Naive thymus-derived CD8-positive, alpha-beta T cell (primary cell): Measurements from ENCODE around the gene KCNIP3. TPM values are rescaled to one million over a fixed set of nuclear protein-coding genes. Genes with fewer than 3 reads are reported as not detected.

Experiments used
- ATAC-seq, 2 donors: fragments of 150-1000 bp; cut with Tn5 transposase in 1 of 2; sonication (Bioruptor Pico), chemical (Tn5 transposase) in 1 of 2; 1 replicate in 1 of 2; 2 replicates in 1 of 2; pipeline ENCODE4 v1.10.0; 2021; ENCODE audit warnings: mild to moderate bottlenecking in 2 of 2, moderate library complexity in 2 of 2
- POLR2A ChIA-PET: fragments of 350-600 bp; sonication (Branson Sonifier 250); formaldehyde crosslinking; loops from one replicate; lab custom pipeline; 2021; ENCODE audit warnings: antibody characterized with exemption; lab: Charles Lee
- DNase-seq, 10 donors: peaks; one replicate each; pipeline versions ENCODE4 v3.0.0 to v3.0.0-alpha.2; 2020 to 2022
- H3K27ac Mint-ChIP-seq, 10 donors: one replicate each; pipeline ENCODE4 v1.8.0; 2020 to 2022; ENCODE audit warnings: mild to moderate bottlenecking in 10 of 10, mixed read lengths in 10 of 10, moderate library complexity in 4 of 10, inconsistent platforms in 1 of 10
- H3K27me3 Mint-ChIP-seq, 5 donors: one replicate each; pipeline ENCODE4 v1.8.0; 2021 to 2022; ENCODE audit warnings: mixed read lengths in 5 of 5
- H3K36me3 Mint-ChIP-seq, 3 donors: one replicate each; pipeline ENCODE4 v1.8.0; 2020 to 2022; ENCODE audit warnings: mixed read lengths in 3 of 3, mild to moderate bottlenecking in 2 of 3, inconsistent platforms in 1 of 3
- H3K4me1 Mint-ChIP-seq, 4 donors: one replicate each; pipeline ENCODE4 v1.8.0; 2021 to 2022; ENCODE audit warnings: mixed read lengths in 4 of 4
- H3K4me3 Mint-ChIP-seq, 10 donors: one replicate each; pipeline ENCODE4 v1.8.0; 2020 to 2022; ENCODE audit warnings: mild to moderate bottlenecking in 10 of 10, mixed read lengths in 10 of 10, moderate library complexity in 6 of 10, inconsistent platforms in 1 of 10
- H3K9me3 Mint-ChIP-seq, 9 donors: one replicate each; pipeline ENCODE4 v1.8.0; 2020 to 2022; ENCODE audit warnings: mixed read lengths in 9 of 9, mild to moderate bottlenecking in 3 of 9, inconsistent platforms in 1 of 9, moderate library complexity in 1 of 9
- polyA plus RNA-seq, 3 donors: library from polyadenylated mRNA; unstranded; fragments of 300-500 nt; fragmentation: Illumina TruSeq; gene quantifications; one replicate each; pipeline ENCODE4 v1.2.3, GENCODE V29; 2021
- total RNA-seq, 8 experiments: library from RNA in 2 of 8; stranded (reverse) in 2 of 8; gene quantifications; one replicate each; pipeline ENCODE4 v1.2.3 and lab custom pipeline; 2021 to 2026

Gene KCNIP3
- total and polyA plus RNA-seq, 5 experiments from 2014 or later = not detected

DNA sequence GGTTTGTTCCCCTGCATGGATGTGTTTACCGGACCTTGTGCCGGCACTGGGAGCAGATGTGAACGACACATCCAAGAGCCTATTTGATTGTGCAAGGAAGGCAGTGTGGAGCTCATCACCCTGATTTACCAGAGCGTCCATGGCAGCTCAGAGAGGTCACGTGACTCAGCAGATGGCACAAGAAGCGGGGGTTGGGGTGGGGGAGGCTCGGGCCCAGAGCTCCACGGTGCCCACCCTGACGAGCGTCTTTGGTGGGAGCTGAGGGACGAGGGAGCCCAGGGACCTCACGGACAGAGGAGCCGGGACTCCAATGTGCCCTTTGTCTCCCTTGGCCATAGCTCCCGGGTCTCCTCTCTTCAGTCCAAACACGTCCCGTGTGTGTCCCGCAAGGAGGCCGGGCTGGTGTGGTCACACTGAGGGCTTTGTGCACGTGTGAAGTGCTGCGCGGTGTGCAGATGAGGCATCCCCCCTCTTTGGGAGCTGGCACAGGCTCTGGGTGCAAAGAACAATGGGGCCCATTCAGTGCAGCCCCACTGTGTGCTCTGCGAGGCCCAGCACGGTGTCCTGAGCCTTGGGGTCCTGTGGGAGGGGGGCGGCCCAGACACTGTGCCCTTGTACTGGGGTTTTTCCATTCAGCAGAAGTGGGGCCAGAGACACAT, 15.5 kb downstream of the KCNIP3 start:
- H3K27ac Mint-ChIP-seq = no peak overlapping the region
- DNase-seq = no peak
- peaks cover 0 to 16% (median 1%) of the 10 kb centered on the region in 5 donors for H3K27me3 Mint-ChIP-seq
- no peaks in the 10 kb centered on the region for H3K36me3 Mint-ChIP-seq
- POLR2A ChIA-PET = no interaction called here
- no peak overlapping the region for H3K4me3 Mint-ChIP-seq
- no peak for ATAC-seq
- no peaks in the 10 kb centered on the region for H3K9me3 Mint-ChIP-seq
- H3K4me1 Mint-ChIP-seq = peaks cover 0 to 3% (median 0%) of the 10 kb centered on the region in 4 donors

DNA sequence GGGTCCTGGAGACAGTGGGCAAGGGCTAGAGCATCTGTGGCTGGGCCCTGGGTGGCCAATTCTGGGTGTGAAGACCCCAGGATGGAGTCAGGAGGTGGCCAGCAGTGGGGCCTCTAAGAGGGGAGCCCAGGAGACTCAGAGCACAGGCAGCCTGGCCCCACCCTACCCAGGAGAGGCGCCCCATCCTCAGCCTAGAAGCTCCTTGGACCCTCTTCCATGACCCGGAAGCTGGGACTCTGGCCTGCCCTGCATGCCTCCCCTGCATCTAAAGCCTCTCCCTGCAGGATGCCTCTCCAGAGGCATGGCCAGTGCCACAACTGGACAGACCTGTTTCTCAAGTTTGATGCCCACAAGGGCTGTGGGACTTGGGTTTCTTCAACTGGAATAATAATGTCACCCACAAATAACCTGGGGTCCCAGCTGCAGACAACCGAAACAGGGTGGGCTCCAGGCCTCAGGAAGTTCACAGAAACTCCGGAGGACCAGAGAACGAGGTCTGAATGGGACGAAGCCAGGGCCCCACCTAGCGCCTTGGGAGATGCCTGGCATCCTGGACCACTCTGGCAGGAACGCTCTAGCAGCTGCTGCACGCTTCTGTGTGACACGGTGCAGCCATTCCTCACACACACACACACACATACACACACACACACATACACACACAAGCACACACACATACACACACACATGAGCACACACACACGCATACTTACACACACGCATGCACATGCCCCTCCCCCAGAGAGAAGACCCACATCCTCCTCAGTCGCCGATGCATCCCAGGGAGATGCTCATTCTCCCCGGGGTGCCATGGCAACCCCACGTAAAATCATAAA, 16.4 kb downstream of the KCNIP3 start:
- H3K4me3 Mint-ChIP-seq = no peak overlapping the region
- POLR2A ChIA-PET = no interaction called here
- H3K27me3 Mint-ChIP-seq = peaks cover 0 to 16% (median 1%) of the 10 kb centered on the region in 5 donors
- H3K27ac Mint-ChIP-seq = peak overlapping the region in 1 of 10 donors; percentile 33
- no peak for DNase-seq
- no peaks in the 10 kb centered on the region for H3K36me3 Mint-ChIP-seq
- no peak for ATAC-seq
- H3K4me1 Mint-ChIP-seq = peaks cover 0 to 3% (median 0%) of the 10 kb centered on the region in 4 donors
- H3K9me3 Mint-ChIP-seq = no peaks in the 10 kb centered on the region

DNA sequence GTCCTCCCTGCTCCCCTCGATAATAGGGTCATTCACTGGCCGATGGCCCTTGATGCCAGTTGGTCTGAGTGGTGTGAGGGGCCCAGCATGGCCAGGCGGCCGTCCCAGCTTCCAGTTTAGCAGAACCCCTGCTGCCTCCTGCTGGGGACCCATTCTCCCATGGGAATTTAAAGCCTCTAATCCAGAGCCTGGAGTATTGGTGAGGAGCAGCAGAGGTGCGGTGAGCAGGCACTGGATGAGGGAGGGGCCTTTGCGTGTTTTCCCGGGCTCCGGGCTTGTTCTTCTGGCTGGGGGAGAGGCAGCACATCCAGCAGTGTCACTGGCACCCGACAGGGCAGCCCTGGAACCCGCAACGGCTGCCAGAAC, 17.4 kb downstream of the KCNIP3 start:
- Mint-ChIP-seq H3K9me3 (no peaks in the 10 kb centered on the region), H3K27me3 (peaks cover 0 to 16% (median 1%) of the 10 kb centered on the region in 5 donors), H3K27ac (no peak overlapping the region), H3K4me3 (no peak overlapping the region), H3K36me3 (no peaks in the 10 kb centered on the region), H3K4me1 (peaks cover 0 to 3% (median 0%) of the 10 kb centered on the region in 4 donors)
- DNase-seq = no peak
- no peak for ATAC-seq
- POLR2A ChIA-PET = no interaction called here

DNA sequence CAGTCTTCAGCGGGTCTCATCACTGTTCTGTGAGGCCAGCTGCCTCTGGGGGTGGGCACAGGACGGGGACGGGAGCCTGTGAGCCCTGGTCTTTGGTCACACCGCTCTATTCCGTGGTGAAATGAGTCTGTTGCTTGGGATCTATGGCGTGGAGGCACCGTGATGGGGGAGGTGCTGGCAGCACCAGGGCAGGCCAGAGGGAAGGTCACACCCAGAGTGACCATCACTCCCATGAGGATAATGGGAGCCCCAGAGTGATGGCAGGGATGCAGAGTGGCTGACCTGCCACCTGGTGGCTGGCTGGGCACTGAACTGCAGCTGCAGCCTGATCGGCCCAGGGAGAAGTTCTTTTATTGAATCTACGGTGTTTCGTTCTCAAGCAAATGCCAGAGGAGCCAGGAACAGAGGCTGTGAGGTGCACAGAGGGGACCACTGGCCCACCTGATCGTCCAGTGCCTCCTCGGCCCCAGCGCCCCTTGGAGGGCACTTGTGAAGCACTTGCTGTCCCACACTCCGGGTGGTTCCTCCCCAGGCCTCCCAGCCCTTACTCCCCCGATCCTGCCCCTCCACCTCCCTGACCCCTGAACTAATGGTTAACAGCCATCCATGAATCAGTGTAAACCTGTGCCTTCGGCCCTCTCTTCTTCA, 17.9 kb downstream of the KCNIP3 start:
- Mint-ChIP-seq H3K27ac (no peak overlapping the region), H3K9me3 (no peaks in the 10 kb centered on the region), H3K4me3 (no peak overlapping the region), H3K36me3 (no peaks in the 10 kb centered on the region), H3K4me1 (peaks cover 0 to 1% (median 0%) of the 10 kb centered on the region in 4 donors), H3K27me3 (peaks cover 0 to 14% (median 1%) of the 10 kb centered on the region in 5 donors)
- ATAC-seq (no peak), DNase-seq (no peak)
- POLR2A ChIA-PET = no interaction called here

DNA sequence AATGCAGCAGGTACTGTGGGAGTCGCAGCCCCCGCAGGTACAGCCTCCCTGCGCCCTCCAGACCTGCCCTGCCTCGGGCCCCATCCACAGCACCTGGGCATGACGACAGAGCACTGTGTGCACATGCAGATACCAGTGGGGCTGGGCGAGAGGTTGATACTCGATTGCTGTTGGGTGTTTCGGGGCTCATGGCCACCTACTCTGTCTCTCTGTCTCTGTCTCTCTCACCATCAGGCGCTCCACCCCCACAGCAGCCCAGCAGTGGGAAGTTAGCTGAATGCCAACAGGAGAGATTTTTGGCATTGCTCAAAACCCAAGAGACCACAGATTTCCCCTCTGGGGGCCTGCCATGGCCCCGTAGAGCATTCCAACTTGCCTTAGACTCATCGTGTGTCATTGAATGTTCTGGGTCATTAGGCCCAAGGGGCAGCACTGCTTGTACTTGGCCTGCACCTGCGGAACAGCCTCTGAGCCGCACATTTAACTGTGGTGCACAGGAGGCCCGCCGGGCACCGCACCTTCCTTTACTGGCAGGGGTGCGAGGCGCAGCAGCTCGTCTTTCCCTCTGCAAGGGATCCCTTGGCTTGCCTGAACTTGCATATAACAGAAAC, 18.8 kb downstream of the KCNIP3 start:
- POLR2A ChIA-PET = no interaction called here
- Mint-ChIP-seq H3K36me3 (no peaks in the 10 kb centered on the region), H3K9me3 (no peaks in the 10 kb centered on the region), H3K27me3 (peaks cover 0 to 13% (median 1%) of the 10 kb centered on the region in 5 donors), H3K27ac (no peak overlapping the region), H3K4me3 (no peak overlapping the region), H3K4me1 (no peaks in the 10 kb centered on the region)
- DNase-seq (no peak), ATAC-seq (no peak)

DNA sequence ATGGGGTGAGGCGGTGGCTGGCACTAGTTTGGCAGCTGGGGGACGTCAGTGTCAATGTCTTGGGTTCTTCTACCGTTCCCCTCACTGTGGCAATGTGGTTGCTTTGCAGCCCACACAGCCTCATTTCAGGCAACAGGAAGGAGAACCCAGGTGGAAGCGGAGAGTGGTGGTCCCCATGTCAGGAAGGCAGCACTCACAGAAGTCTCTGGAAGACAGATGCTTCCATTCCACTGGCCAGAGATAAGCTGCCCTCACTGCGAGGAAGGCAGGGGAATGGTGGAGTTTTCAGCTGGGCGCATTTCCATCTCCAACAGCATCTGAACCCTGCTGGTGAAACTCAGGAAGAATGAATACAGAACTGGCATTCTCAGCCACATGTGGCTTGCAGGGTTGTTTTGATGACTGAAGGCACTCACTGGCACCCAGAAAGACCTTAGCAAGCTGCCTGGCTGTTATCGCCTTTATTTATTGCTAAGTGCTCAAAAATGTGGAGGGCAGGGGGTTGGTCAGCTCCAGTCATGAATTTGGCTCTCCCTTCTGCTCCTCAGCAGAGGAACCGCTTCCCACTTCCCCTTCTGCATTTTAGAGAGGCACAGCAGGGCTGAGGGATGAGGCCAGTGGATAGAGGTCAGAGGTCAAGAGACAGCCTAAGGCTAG, 19.4 kb downstream of the KCNIP3 start:
- H3K36me3 Mint-ChIP-seq = no peaks in the 10 kb centered on the region
- POLR2A ChIA-PET = no interaction called here
- no peak overlapping the region for H3K4me3 Mint-ChIP-seq
- DNase-seq (no peak), ATAC-seq (no peak)
- no peaks in the 10 kb centered on the region for H3K9me3 Mint-ChIP-seq
- no peaks in the 10 kb centered on the region for H3K4me1 Mint-ChIP-seq
- peaks cover 0 to 13% (median 1%) of the 10 kb centered on the region in 5 donors for H3K27me3 Mint-ChIP-seq
- H3K27ac Mint-ChIP-seq = no peak overlapping the region

DNA sequence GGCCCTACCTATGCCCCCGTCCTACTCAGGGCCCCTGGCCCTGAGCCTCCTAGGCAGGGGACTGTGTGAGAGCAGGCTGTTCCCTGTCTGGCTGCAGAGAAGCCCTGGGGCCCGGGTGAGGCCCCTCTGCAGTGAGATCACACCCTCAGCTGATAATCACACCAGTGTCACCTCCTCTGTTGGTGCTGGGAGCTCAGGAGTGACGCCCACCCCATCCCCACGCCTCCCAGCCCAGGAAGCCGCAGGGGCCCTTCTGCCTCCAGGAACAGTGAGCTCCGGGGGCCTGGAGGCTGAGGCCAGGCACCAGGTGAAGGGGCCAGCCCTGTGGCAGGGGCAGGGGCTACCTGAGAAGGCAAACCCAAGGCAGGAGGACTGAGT, 20.0 kb downstream of the KCNIP3 start:
- no peaks in the 10 kb centered on the region for H3K9me3 Mint-ChIP-seq
- no peaks in the 10 kb centered on the region for H3K36me3 Mint-ChIP-seq
- H3K4me1 Mint-ChIP-seq = no peaks in the 10 kb centered on the region
- ATAC-seq (no peak), DNase-seq (no peak)
- no peak overlapping the region for H3K27ac Mint-ChIP-seq
- no peak overlapping the region for H3K4me3 Mint-ChIP-seq
- peaks cover 0 to 13% (median 1%) of the 10 kb centered on the region in 5 donors for H3K27me3 Mint-ChIP-seq
- POLR2A ChIA-PET = no interaction called here

DNA sequence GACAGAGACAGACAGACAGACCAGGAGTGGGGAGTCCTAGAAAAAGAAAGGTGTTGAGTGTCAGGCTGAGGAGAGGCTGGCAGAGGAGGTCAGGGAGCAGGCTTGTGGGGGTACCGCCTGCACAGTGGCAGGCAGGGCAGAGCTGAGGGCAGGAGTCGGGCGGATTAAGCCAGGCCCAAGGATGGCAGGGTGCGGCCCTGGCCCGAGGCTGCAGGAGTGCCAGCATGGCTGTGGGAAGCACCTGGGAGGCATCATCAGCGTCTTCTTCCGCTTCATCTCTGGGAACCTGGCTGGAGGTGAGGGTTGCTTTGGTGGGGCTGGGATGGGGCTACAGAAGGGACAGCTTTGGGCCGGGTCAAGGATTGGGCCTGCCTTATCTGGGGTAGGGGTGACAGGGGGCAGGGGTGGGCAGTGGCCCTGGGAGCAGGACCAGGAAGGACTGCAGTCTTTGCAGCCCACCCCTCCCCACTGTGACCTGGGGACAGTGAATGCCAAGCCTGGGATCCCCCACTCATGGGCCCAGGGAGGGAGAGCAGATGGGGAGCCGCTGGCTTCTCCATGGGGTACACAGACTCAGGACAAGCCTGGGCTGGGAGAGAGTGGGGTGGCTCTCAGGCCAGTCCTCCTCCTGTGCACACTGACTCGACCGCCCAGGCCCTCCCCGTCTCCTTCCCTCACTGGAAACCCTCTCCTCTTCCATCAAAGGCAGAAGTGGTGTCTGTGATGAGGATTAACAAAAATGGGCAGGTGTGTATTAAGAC, 20.7 kb downstream of the KCNIP3 start:
- Mint-ChIP-seq H3K4me1 (no peaks in the 10 kb centered on the region), H3K4me3 (no peak overlapping the region), H3K27ac (peak overlapping the region in 1 of 10 donors; percentile 53), H3K9me3 (no peaks in the 10 kb centered on the region), H3K27me3 (peaks cover 0 to 13% (median 1%) of the 10 kb centered on the region in 5 donors), H3K36me3 (no peaks in the 10 kb centered on the region)
- no peak for DNase-seq
- POLR2A ChIA-PET = no interaction called here
- ATAC-seq = no peak

DNA sequence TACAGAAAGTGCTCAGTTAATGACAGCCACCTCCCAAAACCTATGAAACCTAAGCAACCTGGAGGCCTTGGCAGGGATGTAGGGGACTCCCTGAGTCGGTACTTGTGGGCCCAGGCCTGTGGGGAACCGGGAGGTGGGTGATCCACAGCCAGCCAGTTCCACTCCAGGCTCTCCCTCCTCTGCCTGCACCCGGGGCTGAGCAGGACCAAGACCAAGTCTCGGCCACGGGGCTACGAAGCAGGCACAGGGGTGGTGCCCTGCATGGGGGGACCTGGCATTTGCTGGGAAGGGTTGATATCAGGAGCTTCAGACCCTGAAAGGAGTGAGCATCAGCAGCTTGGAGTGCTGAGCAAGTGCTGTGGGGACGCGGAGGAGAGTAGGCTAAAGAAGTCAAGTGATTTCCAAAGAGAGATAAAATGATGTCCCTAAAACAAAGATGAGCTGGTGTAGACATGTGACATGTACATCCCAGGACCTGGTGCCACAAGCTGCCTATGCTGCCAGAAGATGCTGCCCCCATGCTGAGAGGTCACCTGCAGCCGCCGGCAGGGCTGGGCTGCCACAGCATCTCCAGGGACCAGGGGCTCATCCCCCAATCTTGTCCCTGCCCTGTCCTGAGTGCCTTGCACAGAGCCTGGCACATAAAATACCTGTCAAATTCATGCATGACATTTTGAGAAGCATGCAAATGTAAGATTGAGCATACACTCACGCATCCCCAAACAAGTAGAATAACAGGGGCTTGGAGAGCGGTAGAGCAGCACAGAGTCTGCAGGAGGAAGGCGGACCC, 21.5 kb downstream of the KCNIP3 start:
- Mint-ChIP-seq H3K9me3 (no peaks in the 10 kb centered on the region), H3K4me1 (no peaks in the 10 kb centered on the region), H3K27me3 (peaks cover 0 to 13% (median 1%) of the 10 kb centered on the region in 5 donors), H3K27ac (no peak overlapping the region), H3K36me3 (no peaks in the 10 kb centered on the region), H3K4me3 (no peak overlapping the region)
- POLR2A ChIA-PET = no interaction called here
- no peak for ATAC-seq
- DNase-seq = no peak

DNA sequence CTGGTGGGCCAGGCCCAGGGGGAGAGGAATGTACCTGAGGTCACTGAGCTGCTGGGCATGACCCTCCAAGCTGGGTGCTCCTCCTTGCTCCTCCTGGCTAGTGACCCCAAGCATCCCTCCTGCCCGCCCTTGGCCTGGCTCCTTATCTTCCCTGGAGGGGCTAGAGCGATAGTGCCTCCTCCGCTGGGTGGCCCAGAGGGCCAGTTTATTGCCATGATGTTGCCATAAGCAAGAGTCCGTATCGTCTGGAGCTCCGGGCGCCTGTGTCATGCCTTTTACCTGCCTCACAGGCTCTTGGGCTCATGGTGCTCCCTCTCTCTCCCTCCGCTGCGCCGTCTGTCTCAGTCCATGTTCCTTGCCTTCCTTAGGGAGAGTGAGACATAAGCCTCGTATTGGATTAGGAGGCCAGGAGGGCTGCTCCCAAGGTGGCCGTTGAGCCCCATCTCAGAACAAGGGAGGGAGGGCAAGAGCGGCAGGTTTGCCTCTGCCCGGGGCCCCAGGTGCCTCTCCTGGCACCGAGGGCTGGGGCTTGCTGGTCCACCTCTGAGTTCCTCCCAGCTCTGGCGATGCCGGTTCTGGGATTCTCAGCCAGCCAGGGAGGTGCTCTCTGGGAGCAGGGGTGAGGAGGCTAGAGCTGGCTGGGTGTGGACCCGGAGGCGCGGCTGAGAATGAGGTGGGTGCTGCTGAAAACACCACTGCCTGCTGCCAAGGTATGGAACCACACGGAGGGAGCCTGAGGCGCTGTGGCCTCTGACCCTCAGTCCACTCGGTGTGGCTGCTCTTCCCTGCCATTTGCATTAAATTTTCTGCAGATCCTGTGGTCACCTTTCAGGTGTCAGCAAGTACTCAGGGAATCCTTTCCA, 22.6 kb downstream of the KCNIP3 start:
- ATAC-seq (no peak), DNase-seq (no peak)
- POLR2A ChIA-PET = no interaction called here
- H3K27me3 Mint-ChIP-seq = peaks cover 0 to 7% (median 1%) of the 10 kb centered on the region in 5 donors
- H3K4me1 Mint-ChIP-seq = no peaks in the 10 kb centered on the region
- H3K9me3 Mint-ChIP-seq = no peaks in the 10 kb centered on the region
- H3K27ac Mint-ChIP-seq = peak overlapping the region in 1 of 10 donors; percentile 43
- no peak overlapping the region for H3K4me3 Mint-ChIP-seq
- H3K36me3 Mint-ChIP-seq = no peaks in the 10 kb centered on the region

DNA sequence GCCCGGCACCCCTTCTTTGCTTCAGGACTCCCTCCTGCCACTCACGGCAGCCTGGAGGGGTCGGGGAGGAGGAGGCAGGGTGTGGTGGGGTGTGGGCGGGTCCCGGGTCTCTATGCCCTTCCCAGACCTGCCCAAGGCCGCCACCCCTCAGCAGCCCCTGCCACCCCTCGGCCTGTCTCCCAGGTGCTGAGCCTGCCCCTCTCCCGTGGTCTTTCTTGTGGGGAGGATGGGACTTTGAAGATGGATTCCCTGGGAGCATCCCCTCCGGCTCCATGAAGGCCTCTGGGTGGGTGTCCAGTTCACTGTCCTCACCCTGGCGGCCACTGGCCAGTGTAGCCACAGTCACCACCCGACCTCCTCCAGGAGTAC, 23.2 kb downstream of the KCNIP3 start:
- ATAC-seq (no peak), DNase-seq (no peak)
- H3K9me3 Mint-ChIP-seq = no peaks in the 10 kb centered on the region
- H3K4me3 Mint-ChIP-seq = no peak overlapping the region
- H3K27me3 Mint-ChIP-seq = peaks cover 0 to 4% (median 0%) of the 10 kb centered on the region in 5 donors
- POLR2A ChIA-PET = no interaction called here
- no peaks in the 10 kb centered on the region for H3K36me3 Mint-ChIP-seq
- no peaks in the 10 kb centered on the region for H3K4me1 Mint-ChIP-seq
- no peak overlapping the region for H3K27ac Mint-ChIP-seq
